ENCODE results near the gene TRAF1. TPM values are rescaled to one million over a fixed set of nuclear protein-coding genes. Genes with fewer than 3 reads are reported as not detected.

Gene TRAF1
- total and polyA plus RNA-seq, 2 donors (not counting 1 experiment from before 2014, with no cell fraction given), result 0.58 to 3.8 TPM

- Histone ChIP-seq H4K20me1 (ENCODE audit: control insufficient read depth, extremely low read depth, insufficient read depth, low read length) (no peaks in the 10 kb centered on the region), H3K27me3 (ENCODE audit: control insufficient read depth, insufficient read depth, low read length) (no peaks in the 10 kb centered on the region), H3K36me3 (ENCODE audit: control insufficient read depth, insufficient read depth, low read length) (no peaks in the 10 kb centered on the region), H3K9me3 (ENCODE audit: control insufficient read depth, insufficient read depth, low read depth, low read length) (no peaks in the 10 kb centered on the region), H3K4me3 (replicated peaks in 1 of 4; ENCODE audit: control extremely low read depth in 1 of 4, insufficient read depth in 1 of 4, low read depth in 3 of 4, low read length in 4 of 4) (no peak overlapping the region), H3K27ac (ENCODE audit: insufficient read depth, low read length) (no peak overlapping the region), H3K4me1 (ENCODE audit: control insufficient read depth, extremely low read depth, insufficient read depth, low read length) (peaks cover 6% of the 10 kb centered on the region), H2AFZ (ENCODE audit: low read length) (no peak overlapping the region), H3K79me2 (ENCODE audit: control insufficient read depth, insufficient read depth, low read length) (no peaks in the 10 kb centered on the region), H3K9ac (ENCODE audit: insufficient read depth, low read length) (no peak overlapping the region), H3K4me2 (ENCODE audit: extremely low read depth, insufficient read depth, low read length) (no peak overlapping the region)
- no peak for TF ChIP-seq CTCF (conservative IDR thresholded peaks at IDR 0.05 in 1 of 2, IDR thresholded peaks at IDR 0.05 in 1 of 2; ENCODE audit: low read depth in 1 of 2, low read length in 2 of 2)
- TF ChIP-seq EZH2 (IDR thresholded peaks at IDR 0.05; ENCODE audit: low read length, missing control alignments), result no peak
- DNase-seq (ENCODE audit: low read depth in 2 of 2), result no peak
Measured at GRCh38 chr9:120913647-120914264, 12.8 kb downstream of the TRAF1 start.

- no peak overlapping the region for H2AFZ ChIP-seq (ENCODE audit: low read length)
- no peak overlapping the region for H3K4me3 ChIP-seq (replicated peaks in 1 of 4; ENCODE audit: control extremely low read depth in 1 of 4, insufficient read depth in 1 of 4, low read depth in 3 of 4, low read length in 4 of 4)
- H3K27ac ChIP-seq (ENCODE audit: insufficient read depth, low read length), result no peak overlapping the region
- no peak for DNase-seq (ENCODE audit: low read depth in 2 of 2)
- H3K27me3 ChIP-seq (ENCODE audit: control insufficient read depth, insufficient read depth, low read length), result no peaks in the 10 kb centered on the region
- no peaks in the 10 kb centered on the region for H3K36me3 ChIP-seq (ENCODE audit: control insufficient read depth, insufficient read depth, low read length)
- H4K20me1 ChIP-seq (ENCODE audit: control insufficient read depth, extremely low read depth, insufficient read depth, low read length), result no peaks in the 10 kb centered on the region
- no peak for TF ChIP-seq EZH2 (IDR thresholded peaks at IDR 0.05; ENCODE audit: low read length, missing control alignments)
- no peak for TF ChIP-seq CTCF (conservative IDR thresholded peaks at IDR 0.05 in 1 of 2, IDR thresholded peaks at IDR 0.05 in 1 of 2; ENCODE audit: low read depth in 1 of 2, low read length in 2 of 2)
- H3K4me2 ChIP-seq (ENCODE audit: extremely low read depth, insufficient read depth, low read length), result no peak overlapping the region
- H3K9me3 ChIP-seq (ENCODE audit: control insufficient read depth, insufficient read depth, low read depth, low read length), result no peaks in the 10 kb centered on the region
- H3K4me1 ChIP-seq (ENCODE audit: control insufficient read depth, extremely low read depth, insufficient read depth, low read length), result peaks cover 6% of the 10 kb centered on the region
- no peak overlapping the region for H3K9ac ChIP-seq (ENCODE audit: insufficient read depth, low read length)
- H3K79me2 ChIP-seq (ENCODE audit: control insufficient read depth, insufficient read depth, low read length), result no peaks in the 10 kb centered on the region
Measured at GRCh38 chr9:120912958-120913646, 13.5 kb downstream of the TRAF1 start.

- Histone ChIP-seq H3K4me3 (replicated peaks in 1 of 4; ENCODE audit: control extremely low read depth in 1 of 4, insufficient read depth in 1 of 4, low read depth in 3 of 4, low read length in 4 of 4) (no peak overlapping the region), H4K20me1 (ENCODE audit: control insufficient read depth, extremely low read depth, insufficient read depth, low read length) (no peaks in the 10 kb centered on the region), H3K36me3 (ENCODE audit: control insufficient read depth, insufficient read depth, low read length) (no peaks in the 10 kb centered on the region), H3K4me2 (ENCODE audit: extremely low read depth, insufficient read depth, low read length) (no peak overlapping the region), H3K9ac (ENCODE audit: insufficient read depth, low read length) (no peak overlapping the region), H3K9me3 (ENCODE audit: control insufficient read depth, insufficient read depth, low read depth, low read length) (no peaks in the 10 kb centered on the region), H3K4me1 (ENCODE audit: control insufficient read depth, extremely low read depth, insufficient read depth, low read length) (peaks cover 2% of the 10 kb centered on the region), H3K27me3 (ENCODE audit: control insufficient read depth, insufficient read depth, low read length) (no peaks in the 10 kb centered on the region), H2AFZ (ENCODE audit: low read length) (no peak overlapping the region), H3K27ac (ENCODE audit: insufficient read depth, low read length) (no peak overlapping the region), H3K79me2 (ENCODE audit: control insufficient read depth, insufficient read depth, low read length) (no peaks in the 10 kb centered on the region)
- no peak for DNase-seq (ENCODE audit: low read depth in 2 of 2)
- no peak for TF ChIP-seq CTCF (conservative IDR thresholded peaks at IDR 0.05 in 1 of 2, IDR thresholded peaks at IDR 0.05 in 1 of 2; ENCODE audit: low read depth in 1 of 2, low read length in 2 of 2)
- TF ChIP-seq EZH2 (IDR thresholded peaks at IDR 0.05; ENCODE audit: low read length, missing control alignments), result no peak
Measured at GRCh38 chr9:120911295-120911837, 15.2 kb downstream of the TRAF1 start.
